ENCODE measurements around the gene GHRL. TPM values are rescaled to one million over a fixed set of nuclear protein-coding genes. Genes with fewer than 3 reads are reported as not detected.

Gene GHRL
- total RNA-seq, 1 donor from 2014 or later: not detected

DNA sequence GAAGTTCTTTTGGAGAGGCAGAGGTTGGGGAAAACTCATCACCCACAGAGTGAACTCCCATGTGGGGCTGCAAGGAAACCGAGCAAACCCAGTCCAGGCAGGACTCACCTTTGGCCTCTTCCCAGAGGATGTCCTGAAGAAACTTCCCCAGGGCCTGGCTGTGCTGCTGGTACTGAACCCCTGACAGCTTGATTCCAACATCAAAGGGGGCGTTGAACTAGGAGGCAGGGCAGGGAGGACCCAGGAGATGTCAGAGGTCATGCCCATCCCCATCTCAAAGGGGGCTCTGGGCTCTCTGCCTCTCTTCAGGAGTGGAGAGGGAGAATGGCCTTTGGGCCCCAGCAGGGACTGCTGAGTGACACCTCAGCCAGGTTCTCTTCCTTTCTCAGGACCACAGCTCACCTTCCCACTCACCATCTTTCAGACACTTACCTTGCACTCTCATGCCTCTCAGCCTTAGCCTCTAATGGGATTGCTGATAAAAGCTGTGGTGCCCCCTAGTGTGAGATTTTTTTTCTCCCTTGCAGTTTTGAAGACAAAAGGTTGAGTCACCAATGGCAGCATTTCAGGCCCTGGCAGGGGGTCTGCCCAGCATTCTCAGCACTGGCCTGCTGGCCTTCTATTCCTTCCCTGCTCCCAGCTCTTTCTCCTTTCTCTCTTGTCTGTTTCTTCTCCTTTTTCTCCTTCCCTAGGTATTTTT is 6.0 kb downstream of the GHRL start:
- no peak overlapping the region for H3K4me2 ChIP-seq
- H3F3A ChIP-seq (ENCODE audit: low read depth): no peaks in the 10 kb centered on the region
- peaks cover 2% of the 10 kb centered on the region for H3K27me3 Mint-ChIP-seq (ENCODE audit: insufficient read depth, low read depth)
- DNase-seq (ENCODE audit: low spot score): peak; percentile 53
- no peak overlapping the region for H3K9ac ChIP-seq
- H3K4me1 Mint-ChIP-seq: peaks cover 26% of the 10 kb centered on the region
- H3K9me3 ChIP-seq (ENCODE audit: low read depth): no peaks in the 10 kb centered on the region
- TF ChIP-seq, protein P1, sequence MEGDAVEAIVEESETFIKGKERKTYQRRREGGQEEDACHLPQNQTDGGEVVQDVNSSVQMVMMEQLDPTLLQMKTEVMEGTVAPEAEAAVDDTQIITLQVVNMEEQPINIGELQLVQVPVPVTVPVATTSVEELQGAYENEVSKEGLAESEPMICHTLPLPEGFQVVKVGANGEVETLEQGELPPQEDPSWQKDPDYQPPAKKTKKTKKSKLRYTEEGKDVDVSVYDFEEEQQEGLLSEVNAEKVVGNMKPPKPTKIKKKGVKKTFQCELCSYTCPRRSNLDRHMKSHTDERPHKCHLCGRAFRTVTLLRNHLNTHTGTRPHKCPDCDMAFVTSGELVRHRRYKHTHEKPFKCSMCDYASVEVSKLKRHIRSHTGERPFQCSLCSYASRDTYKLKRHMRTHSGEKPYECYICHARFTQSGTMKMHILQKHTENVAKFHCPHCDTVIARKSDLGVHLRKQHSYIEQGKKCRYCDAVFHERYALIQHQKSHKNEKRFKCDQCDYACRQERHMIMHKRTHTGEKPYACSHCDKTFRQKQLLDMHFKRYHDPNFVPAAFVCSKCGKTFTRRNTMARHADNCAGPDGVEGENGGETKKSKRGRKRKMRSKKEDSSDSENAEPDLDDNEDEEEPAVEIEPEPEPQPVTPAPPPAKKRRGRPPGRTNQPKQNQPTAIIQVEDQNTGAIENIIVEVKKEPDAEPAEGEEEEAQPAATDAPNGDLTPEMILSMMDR (IDR thresholded peaks at IDR 0.05): no peak
- TF ChIP-seq EZH2phosphoT487 (IDR thresholded peaks at IDR 0.05) (no peak), EZH2 (IDR thresholded peaks at IDR 0.05) (no peak)
- H3K36me3 Mint-ChIP-seq: peaks cover 10% of the 10 kb centered on the region
- H3K27ac Mint-ChIP-seq: peak overlapping the region; percentile 72
- H3K4me3 ChIP-seq: no peak overlapping the region
- H3K36me3 ChIP-seq: no peaks in the 10 kb centered on the region
- no peaks in the 10 kb centered on the region for H4K20me1 ChIP-seq (ENCODE audit: low read depth)
- H3K27ac ChIP-seq: no peak overlapping the region
- H3K79me2 ChIP-seq (ENCODE audit: low read depth): no peaks in the 10 kb centered on the region
- no peaks in the 10 kb centered on the region for H3K27me3 ChIP-seq
- no peak overlapping the region for H2AFZ ChIP-seq (replicated peaks)
- H3K9me3 Mint-ChIP-seq: no peaks in the 10 kb centered on the region
- no peak overlapping the region for H3K4me3 Mint-ChIP-seq
- H3K4me1 ChIP-seq: peaks cover 16% of the 10 kb centered on the region

DNA sequence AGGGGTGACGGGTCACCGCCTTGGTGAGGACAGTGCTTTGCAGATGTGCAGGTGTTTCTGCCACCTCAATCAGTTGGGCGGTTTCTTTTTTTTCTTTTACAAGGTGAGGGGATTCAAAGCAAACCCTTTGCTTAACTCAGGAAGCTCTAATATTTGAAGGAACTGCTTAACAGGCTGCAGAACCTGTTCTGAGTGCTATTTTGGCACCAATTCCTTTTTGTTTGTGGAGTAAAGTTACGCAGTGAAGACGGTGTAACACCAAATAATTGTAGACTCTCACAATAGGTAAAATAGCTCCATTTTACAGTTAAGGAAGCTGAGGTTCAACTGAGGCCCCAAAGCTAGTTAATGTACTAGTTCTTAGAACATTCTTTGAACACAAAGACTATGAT is 6.6 kb downstream of the GHRL start:
- Histone ChIP-seq H3K9me3 (ENCODE audit: low read depth) (no peaks in the 10 kb centered on the region), H3F3A (ENCODE audit: low read depth) (no peaks in the 10 kb centered on the region), H4K20me1 (ENCODE audit: low read depth) (no peaks in the 10 kb centered on the region), H3K4me3 (no peak overlapping the region), H3K79me2 (ENCODE audit: low read depth) (no peaks in the 10 kb centered on the region), H3K27me3 (no peaks in the 10 kb centered on the region), H3K9ac (no peak overlapping the region), H2AFZ (replicated peaks) (no peak overlapping the region), H3K4me2 (no peak overlapping the region), H3K27ac (no peak overlapping the region), H3K36me3 (no peaks in the 10 kb centered on the region), H3K4me1 (peaks cover 16% of the 10 kb centered on the region)
- TF ChIP-seq, protein P1 (IDR thresholded peaks at IDR 0.05): no peak
- TF ChIP-seq EZH2 (IDR thresholded peaks at IDR 0.05) (no peak), EZH2phosphoT487 (IDR thresholded peaks at IDR 0.05) (no peak)
- Mint-ChIP-seq H3K4me1 (peaks cover 26% of the 10 kb centered on the region), H3K4me3 (no peak overlapping the region), H3K36me3 (peaks cover 8% of the 10 kb centered on the region), H3K27ac (no peak overlapping the region), H3K27me3 (ENCODE audit: insufficient read depth, low read depth) (peaks cover 2% of the 10 kb centered on the region), H3K9me3 (no peaks in the 10 kb centered on the region)
- no peak for DNase-seq (ENCODE audit: low spot score)

DNA sequence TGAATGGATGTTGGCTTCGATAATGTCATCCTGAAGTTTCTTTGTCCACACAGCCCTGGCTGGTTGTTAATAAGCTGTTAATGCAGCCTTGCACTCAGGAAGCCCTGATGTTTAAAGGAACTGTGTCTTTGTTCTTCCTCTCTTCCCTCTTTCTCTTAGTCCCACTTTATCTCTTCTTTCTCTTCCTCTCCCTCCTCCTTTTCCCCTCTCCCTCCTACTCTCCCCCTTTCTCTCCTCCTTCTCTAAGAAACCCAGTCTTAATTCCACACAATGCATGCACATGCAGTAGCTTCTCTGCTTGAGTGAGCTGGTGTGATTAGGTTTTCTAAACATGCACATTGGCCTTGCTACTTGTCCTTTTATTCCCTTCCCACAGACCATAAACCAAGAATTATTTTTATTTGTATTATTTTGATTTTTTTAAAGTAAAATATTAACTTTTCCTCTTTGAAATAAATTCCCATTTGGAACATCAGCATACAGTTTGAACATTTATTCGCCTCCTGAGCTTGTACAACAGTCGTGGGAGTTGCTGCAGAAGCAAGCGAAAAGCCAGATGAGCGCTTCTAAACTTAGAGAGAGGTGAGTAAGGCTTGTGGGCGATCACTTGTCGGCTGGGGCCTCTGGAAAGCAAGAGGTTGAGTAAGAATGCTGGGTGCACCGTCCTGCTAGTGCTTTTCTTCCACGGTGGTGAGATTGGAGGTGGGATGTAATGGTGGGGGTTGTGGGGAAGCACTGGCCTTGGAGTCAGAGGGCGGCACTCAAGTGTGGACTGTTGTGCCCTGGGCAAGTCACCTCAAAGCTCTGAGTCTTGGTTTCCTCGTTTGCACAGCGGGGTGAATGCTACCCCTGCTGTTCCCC is 7.2 kb downstream of the GHRL start:
- Mint-ChIP-seq H3K4me1 (peaks cover 26% of the 10 kb centered on the region), H3K27ac (peak overlapping the region; percentile 90), H3K9me3 (no peaks in the 10 kb centered on the region), H3K4me3 (no peak overlapping the region), H3K27me3 (ENCODE audit: insufficient read depth, low read depth) (peaks cover 2% of the 10 kb centered on the region), H3K36me3 (peaks cover 8% of the 10 kb centered on the region)
- Histone ChIP-seq H3K9ac (no peak overlapping the region), H3K27ac (no peak overlapping the region), H3K4me3 (no peak overlapping the region), H3K36me3 (no peaks in the 10 kb centered on the region), H4K20me1 (ENCODE audit: low read depth) (no peaks in the 10 kb centered on the region), H3K4me2 (no peak overlapping the region), H3K4me1 (peaks cover 16% of the 10 kb centered on the region), H3K79me2 (ENCODE audit: low read depth) (no peaks in the 10 kb centered on the region), H3K27me3 (no peaks in the 10 kb centered on the region), H2AFZ (replicated peaks) (no peak overlapping the region), H3K9me3 (ENCODE audit: low read depth) (no peaks in the 10 kb centered on the region), H3F3A (ENCODE audit: low read depth) (no peaks in the 10 kb centered on the region)
- no peak for DNase-seq (ENCODE audit: low spot score)
- no peak for TF ChIP-seq EZH2 (IDR thresholded peaks at IDR 0.05)
- TF ChIP-seq EZH2phosphoT487 (IDR thresholded peaks at IDR 0.05): no peak
- TF ChIP-seq, protein P1 (IDR thresholded peaks at IDR 0.05): no peak
